Stimulated activated CD4-positive, alpha-beta T cell treated with anti-CD3 and anti-CD28 coated beads, Interleukin-4, amount 100 ng/mL, for 1 hour (primary cell): ENCODE results near the gene SHB.

Source experiments
- DNase-seq: peaks from one replicate; pipeline ENCODE4 v3.0.0-alpha.2; 2020

Gene SHB

DNA sequence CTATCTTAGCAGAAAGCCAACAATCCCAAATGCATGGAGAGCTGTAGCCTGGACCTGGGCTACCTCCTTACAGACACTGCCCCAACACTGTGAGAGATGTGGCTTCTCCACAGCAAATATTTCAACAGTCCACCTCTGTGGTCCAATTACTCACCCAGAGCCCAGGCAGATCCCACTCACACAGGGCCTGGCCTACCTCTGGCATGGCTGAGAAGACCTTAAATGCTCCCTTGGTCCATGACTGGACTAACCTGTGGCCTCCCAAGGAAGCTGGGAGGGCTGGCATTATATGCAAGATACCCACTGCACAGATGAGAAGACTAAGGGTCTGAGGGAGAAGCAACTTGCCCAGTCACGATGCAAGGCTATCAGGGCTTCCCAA lies 142.3 kb downstream of the SHB start:
- DNase-seq = no peak

DNA sequence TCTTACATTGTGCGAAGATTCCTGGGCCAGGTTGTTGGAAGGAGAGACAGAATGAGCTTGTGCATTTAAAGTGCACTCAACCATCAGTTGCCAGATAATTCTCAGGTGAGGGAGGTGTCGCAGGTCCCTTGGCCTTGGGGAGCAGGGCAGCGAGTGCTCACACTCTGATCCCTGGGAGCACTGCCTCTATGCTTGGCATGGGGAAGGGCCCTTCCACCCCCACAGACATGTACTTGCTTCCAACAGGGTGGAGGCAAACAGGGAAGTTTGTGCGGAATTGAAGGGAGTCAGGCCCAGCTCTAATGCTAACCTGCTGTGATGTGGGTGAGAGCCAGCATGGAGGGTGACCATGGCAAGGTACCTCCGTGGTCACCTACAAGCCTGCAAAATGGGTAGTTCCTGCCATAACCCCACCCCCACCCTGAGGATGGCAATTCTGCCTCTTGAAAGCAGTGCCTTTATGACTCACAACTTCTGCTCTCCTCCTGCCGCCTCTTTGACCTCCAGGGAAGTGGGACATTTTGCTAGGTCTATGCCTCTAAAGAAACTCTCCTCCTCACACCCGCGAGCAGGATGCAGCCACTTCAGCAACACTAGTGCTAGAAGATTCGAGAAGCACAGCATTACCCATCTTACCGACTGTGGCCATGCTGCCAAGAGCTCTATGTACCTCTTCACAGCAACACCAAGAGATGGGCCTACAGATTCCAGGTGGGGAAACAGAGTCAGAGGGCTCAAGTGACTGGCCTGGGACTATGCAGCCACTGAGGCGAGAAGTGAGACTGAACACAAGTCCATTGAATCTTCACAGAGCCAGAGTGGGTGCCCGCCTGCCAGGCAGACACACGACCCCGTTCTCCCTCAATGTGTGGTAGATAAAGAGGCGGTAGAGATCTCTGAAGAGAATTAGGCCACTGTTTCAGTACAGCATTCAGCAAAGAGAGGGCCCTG lies 143.0 kb downstream of the SHB start:
- no peak for DNase-seq

GRCh38 chr9:37925006-37925405 lies 144.0 kb downstream of the SHB start:
- DNase-seq = no peak

DNA sequence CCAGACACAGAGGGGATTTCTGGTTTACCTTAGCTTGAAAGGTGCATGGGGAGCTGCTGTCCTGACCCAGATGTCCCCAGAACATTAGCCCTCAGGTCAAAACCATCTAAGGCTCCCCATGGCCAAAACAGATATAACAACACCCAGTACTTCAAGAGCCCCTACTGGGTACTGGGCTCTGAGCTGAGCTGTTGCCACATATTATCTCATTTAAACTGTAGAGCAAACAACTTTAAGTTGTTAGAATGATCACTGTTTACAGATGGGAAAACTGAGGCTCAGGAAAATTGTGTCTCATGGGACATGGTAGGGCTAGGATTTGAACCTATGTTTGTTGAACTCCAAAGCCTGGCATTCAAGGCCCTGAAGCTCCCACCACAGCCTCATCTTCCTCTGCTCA lies 144.5 kb downstream of the SHB start:
- no peak for DNase-seq

GRCh38 chr9:37923796-37924427 lies 145.1 kb downstream of the SHB start:
- DNase-seq = no peak

DNA sequence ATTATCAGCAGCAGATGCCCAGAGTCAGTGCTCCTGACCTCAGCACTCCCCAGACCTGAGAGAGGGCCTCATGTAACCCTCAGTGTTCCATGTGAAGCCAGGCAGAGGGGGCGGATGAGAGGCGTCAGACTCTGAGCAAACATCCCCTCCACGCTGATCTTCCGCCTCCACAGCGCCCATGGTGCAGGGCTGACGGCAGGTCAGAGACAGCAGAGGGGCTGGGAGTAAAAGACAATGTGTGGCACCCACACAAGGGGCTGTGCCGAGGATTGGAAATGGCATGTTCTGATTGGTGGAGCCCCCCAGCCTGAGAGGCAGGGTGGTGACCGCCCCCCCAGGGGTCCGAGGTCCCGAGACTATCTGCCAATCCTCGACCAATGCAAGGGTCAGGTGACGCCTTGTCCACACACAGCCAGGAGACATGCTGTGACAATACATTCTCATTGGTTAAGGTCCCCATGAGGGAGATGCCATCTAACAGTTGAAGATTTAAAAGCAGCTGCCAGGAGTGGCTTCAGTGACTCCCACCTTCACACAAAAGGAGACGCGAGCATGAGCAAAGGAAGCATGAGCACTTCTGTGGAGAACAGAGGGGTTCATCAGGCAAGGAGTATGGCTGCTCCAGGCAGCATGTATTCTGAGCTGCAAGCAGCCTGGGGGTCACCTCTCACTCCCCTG lies 145.8 kb downstream of the SHB start:
- DNase-seq = no peak

GRCh38 chr9:37922363-37923117 lies 146.5 kb downstream of the SHB start:
- no peak for DNase-seq

DNA sequence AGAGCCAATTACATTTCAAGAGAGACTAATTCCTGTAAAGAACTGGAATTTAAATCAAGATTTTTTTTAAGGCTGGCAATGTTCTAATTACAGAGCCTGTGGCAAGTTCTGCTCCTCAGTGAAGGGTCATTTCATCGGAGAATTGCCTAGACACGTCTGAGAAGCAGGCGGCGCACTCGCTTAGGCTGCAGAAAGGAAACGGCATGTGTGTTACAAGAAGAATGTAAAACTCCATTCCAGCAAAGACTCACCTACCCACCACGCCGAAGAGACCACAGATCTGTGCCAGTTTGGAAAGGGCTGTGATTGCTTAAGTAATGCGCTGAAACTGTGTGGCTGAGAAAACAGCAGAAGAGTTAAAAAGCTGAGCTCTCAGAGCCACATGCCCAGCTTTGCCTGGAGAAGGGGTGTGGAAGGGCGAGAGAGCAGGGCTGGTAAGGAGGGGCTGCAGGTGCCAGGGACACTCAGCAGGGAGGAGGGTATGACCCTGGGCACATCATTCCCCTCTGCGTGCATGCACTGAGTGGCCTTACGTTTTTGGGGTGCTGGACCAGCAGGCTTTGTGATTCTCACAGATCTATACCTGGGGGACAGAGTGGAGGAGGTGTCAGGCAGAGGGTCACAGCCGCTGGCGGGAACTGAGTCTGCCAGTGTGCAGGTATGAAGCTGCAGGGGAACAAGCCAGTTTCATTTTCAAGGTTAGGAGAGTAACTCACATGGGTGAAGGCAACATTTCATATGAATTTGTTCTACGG lies 147.3 kb downstream of the SHB start:
- no peak for DNase-seq

DNA sequence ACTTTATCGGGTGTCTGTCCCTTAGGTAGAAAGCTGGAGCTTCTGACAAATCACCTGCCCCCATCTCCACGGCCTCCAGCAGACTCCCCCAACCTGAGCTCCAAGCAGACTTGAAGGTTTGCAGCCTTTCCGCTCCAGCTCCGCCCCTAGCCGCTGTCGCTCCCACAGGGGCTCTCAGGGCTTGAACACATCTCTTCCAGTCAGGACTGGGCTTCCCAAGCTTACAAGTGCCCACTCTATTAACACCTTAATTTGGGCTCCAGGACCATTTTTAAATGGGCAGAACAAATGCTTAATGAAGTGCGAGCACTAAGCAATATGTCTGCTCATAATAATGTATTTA lies 147.9 kb downstream of the SHB start:
- DNase-seq = no peak

- DNase-seq = no peak
Measured at GRCh38 chr9:37920471-37921167, 148.4 kb downstream of the SHB start.

DNA sequence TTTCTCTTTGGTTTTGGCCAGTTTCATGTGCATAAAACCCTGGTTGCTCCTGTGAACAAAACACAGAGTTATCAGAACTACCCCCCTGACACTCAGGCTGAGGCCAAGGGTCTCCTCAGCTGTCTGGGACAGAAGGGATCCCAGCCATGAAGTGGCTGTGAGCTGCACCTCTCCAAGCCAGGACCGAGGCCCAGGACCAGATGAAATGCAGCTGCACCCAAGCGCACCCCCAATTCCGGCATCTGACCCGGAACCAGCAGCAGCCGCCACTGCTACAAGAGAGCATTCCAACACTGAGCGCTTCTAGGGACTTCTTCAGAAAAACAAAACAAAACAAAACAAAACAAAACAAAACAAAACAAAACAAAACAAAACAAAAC lies 149.1 kb downstream of the SHB start:
- DNase-seq = no peak

DNA sequence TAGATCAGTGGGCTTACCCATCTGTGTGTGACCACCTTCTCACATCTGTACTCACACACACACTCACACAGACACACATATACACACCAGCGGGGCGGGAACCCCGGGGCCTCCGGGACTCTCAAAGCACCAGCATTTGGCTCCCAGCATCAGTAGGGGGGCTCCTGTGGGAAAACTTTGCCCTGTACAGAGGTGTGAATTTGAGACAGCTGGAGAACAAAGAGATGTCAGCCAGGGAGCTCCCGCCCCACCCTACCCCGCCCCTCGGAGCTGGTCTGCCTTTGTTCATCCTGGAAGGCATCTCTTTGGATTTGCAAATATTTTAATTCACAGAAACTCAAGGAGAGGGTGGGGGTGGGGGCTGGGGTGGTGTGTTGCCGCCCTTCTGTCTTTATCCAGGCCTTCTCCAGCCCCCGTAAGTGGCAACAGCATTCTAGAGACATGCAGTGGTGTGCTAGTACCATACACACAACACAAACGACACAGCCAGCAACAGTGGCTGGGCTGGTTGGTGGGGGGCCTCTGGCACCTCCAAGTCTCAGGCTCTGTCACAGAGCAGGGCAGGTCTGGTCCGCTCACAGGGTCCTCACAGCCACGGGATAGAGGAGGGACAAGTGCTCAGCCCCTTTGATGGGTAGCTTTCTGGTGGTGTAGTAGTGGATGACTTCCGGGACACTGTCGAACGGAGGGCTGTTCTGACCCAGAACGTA lies 149.6 kb downstream of the SHB start:
- no peak for DNase-seq

DNA sequence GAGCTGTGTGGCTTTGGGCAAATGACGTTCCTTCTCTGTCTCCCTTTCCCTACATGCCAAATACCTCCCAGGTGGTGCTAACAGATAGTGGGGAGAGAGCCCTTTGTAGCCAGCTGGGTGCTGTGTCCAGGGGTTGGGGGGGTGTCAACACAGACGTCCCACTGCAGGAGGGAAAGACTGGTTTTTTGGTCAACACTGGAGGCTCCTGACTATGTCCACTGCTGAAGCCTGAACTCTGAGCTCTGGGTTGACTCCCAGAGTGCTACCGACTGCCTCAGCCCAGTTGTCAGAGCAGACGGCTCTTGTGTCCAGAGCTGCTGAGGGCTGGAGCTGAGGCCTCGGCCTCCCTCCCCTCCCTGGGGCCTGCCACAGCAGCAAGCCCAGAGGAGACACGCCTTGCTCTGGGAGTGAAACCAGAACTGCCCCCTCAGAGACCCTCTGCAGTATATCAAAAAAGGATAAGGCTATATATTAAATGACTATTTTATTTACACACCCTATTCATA lies 150.3 kb downstream of the SHB start:
- DNase-seq = no peak

GRCh38 chr9:37917801-37918664 lies 151.0 kb downstream of the SHB start:
- no peak for DNase-seq

GRCh38 chr9:37917313-37917731 lies 151.7 kb downstream of the SHB start:
- no peak for DNase-seq

GRCh38 chr9:37916471-37917312 lies 152.3 kb downstream of the SHB start:
- no peak for DNase-seq

DNA sequence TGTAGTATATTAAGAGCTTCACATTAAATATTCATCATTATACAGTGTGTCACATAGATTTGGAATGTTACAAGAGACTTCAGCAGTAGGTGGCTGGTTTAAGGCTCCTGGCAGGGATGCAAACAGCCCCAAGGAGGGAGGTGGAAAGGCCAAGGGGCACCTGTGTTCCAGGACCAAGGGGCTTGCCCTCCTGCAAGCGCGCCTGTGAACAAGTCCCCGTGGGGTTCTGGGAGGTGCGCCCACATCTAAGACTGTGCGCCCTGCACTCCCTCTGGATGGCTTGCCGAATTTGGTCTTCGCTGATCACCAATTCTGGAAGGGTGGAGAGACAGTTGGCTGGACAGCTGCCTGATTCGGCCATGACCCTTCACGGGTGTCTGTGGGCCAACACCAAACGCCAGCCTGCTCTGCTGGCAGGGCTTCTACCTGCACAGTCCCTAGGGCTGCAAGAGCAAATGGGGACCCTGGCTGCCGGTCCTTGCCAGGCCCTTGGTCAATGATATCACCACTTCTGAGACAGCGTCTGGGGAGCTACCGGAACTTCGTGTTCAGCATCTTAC lies 153.0 kb downstream of the SHB start:
- DNase-seq = no peak

- DNase-seq = no peak
Measured at GRCh38 chr9:37914701-37915358, 154.2 kb downstream of the SHB start.
